ENCODE results near the gene MACROD2.

MACROD2 gene

DNA sequence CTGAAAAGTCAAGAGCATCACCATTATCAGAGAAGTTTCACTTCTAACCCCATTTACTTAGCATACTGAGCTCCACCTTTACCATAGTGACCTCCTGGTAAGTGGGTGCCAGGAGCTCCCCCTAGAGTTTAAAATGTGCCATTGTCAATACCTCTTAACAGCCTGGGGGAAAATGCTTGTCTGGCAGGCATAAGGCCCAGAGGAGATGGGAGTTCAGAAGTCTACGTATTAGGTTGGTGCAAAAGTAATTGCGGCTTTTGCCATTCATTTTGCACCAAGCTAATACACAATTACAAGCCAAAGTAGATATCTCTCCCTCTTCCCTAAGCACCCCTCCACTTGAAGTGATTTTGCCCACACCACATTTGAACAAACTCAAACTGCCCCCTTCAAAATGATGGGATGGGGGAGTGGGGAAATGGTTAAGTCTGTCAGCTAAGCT is 1658.9 kb downstream of the MACROD2 start:
- no peak overlapping the region for H3K27ac ChIP-seq

DNA sequence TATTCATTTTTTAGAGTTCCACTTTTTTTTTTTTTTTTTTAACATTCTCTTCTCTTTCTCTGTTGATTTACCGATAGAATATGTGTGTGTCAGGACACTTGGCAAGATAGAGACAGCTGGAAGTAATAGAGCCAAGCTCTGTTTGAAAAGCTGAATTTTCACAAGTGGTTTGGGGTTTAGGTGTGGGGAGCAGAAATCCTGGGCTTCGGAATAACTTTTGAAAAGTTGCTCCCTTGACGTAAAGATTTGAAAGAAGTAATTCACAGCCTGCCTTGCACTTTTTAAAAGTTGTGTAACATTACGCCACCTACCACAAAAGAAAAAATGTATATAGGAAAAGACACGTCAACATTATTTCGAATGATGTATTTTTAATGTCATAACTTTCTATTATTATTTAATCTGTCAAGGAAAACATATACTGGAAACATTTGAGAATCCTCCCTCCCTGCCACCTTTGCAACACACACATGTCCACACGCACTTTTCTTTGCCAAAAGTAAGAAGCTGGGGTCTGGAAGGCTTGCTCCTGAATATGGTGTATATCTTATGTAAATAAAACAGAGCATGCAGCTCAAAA is 1660.1 kb downstream of the MACROD2 start:
- TF ChIP-seq CTCF (conservative IDR thresholded peaks at IDR 0.05) (no peak), ZFX (IDR thresholded peaks at IDR 0.05) (no peak)
- H3K27ac ChIP-seq, result no peak overlapping the region

More for the DNA sequence above, 1658.9 kb downstream of the MACROD2 start:
- TF ChIP-seq ZFX (IDR thresholded peaks at IDR 0.05) (no peak), CTCF (conservative IDR thresholded peaks at IDR 0.05) (peak; percentile 81)

DNA sequence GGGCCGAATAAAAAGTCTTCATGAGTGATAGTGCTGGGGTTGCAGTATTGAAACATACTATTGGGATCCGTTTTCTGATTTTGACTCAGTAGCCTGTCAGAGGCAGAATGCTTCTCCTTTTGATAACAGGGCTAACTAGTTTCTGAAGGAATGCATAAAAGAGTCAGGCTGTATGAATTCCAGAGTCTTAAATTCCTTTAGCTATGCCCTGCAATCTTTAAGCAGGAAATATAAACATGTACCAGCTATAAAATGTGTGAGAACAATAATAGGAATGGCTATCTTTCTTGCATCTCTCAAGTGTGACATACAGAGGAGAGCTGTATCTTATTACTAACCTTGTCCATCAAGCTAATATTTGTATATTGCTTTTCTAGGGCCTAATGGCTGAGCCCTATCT is 1660.8 kb downstream of the MACROD2 start:
- TF ChIP-seq CTCF (conservative IDR thresholded peaks at IDR 0.05), result no peak
- no peak for TF ChIP-seq ZFX (IDR thresholded peaks at IDR 0.05)
- H3K27ac ChIP-seq, result no peak overlapping the region

- H3K27ac ChIP-seq, result no peak overlapping the region
- TF ChIP-seq CTCF (conservative IDR thresholded peaks at IDR 0.05), result no peak
- TF ChIP-seq ZFX (IDR thresholded peaks at IDR 0.05), result no peak
Measured at GRCh38 chr20:15658295-15658694, 1663.0 kb downstream of the MACROD2 start.

DNA sequence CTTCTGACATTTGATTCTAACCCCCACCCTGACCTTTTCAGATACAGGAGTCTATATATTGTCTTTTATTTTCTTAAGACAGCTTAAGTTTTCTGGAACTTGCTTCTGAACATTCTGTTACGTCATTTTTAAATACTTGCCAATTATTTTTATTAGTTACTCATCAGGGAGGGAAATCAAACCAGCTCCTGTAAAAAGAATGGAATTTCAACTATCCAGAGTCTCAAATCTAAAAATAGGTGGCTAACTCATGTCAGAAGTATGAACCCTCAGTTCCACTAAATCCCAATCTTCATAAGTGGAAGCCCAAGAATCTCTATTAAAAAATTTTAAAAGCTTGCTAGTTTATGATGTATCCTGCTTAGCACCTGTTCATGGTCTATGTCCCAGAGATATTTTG is 1677.9 kb downstream of the MACROD2 start:
- TF ChIP-seq CTCF (conservative IDR thresholded peaks at IDR 0.05) (no peak), ZFX (IDR thresholded peaks at IDR 0.05) (no peak)
- no peak overlapping the region for H3K27ac ChIP-seq

DNA sequence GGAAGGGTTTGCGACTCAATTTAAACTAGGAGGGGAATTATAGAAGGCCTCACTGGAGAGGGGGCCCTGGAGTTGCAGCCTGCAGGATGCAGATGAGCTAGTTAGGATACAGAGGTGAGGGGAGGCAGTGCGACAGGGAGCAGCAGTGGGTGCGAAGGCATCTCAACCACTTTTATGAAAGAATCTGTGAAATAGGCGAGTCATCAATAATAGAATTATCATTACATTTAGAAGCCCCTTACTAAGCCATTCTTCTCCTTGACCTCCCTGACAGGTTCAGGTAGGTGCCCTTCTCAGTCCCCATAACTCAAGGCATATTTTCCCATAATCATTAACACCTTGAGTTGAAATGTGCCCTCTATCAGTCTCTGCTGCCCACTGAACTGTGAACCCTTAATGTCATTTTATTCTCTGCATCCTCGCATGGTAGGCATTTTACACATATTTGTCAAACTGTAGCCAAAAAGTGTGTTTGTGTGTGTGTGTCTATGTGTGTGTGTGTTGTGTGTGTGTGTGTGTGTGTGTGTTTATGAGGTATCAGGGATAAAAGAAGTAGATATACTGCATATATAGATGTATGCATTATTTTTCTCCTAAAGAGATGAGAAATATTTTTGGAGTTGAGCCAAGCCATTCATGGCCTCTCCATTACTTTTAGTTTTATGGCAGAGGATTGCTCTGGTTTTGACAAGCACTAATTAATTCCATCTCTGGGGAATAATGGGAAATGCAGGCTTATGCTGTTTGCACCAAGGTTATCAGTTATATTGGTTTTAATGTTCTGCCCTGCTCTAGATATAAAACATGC is 1679.1 kb downstream of the MACROD2 start:
- H3K27ac ChIP-seq, result no peak overlapping the region
- TF ChIP-seq ZFX (IDR thresholded peaks at IDR 0.05) (no peak), CTCF (conservative IDR thresholded peaks at IDR 0.05) (no peak)

DNA sequence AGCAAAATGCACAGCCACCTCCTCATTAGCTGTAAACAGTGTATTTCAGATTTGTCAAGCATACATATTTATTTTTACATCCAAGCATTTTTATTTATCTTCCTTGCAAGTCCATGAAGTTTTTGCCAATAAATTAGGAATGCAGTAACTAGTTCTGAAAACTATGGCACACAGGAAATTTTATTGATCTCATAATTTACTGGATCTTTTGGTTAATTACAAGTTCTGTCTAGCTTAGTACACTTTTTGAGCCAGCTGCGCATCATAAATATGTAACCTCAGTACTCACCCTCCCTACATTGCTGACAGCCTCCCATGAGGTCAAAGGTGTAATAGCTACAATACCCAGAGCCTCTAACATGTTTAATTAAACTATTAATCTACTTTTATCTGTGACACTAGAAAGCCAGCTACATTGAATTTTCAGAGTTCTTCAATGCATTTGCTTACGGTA is 1679.8 kb downstream of the MACROD2 start:
- no peak overlapping the region for H3K27ac ChIP-seq
- TF ChIP-seq CTCF (conservative IDR thresholded peaks at IDR 0.05) (no peak), ZFX (IDR thresholded peaks at IDR 0.05) (no peak)
